ENCODE data around the gene WFDC2.
"Not testable (repeated sequence)": the region's sequence is repeated elsewhere in the genome, so short reads cannot be mapped to it uniquely, and the experiment has no call there.

WFDC2 gene

GRCh38 chr20:45470937-45471336 is 1.4 kb downstream of the WFDC2 start:
- H3K4me3 ChIP-seq (ENCODE audit: low read length), result peak overlapping the region; percentile 52; the same call in 1 of the 2 replicates
- H3K9me2 ChIP-seq (replicated peaks; ENCODE audit: control insufficient read depth, low read length), result no peaks in the 10 kb centered on the region
- no peaks in the 10 kb centered on the region for H3K9me3 ChIP-seq (ENCODE audit: control insufficient read depth, insufficient read depth, low read length)
- H3K36me3 ChIP-seq (ENCODE audit: control insufficient read depth, low read length), result no peaks in the 10 kb centered on the region
- no peaks in the 10 kb centered on the region for H4K20me1 ChIP-seq (ENCODE audit: control insufficient read depth, insufficient read depth, low read depth, low read length)
- H3K4me2 ChIP-seq (ENCODE audit: low read length), result peak overlapping the region; percentile 63
- no peaks in the 10 kb centered on the region for H3K79me2 ChIP-seq (ENCODE audit: control insufficient read depth, low read length)
- no peaks in the 10 kb centered on the region for H3F3A ChIP-seq (ENCODE audit: control insufficient read depth, insufficient read depth)
- peaks cover 45% of the 10 kb centered on the region for H3K27me3 ChIP-seq (ENCODE audit: control insufficient read depth, low read length)
- TF ChIP-seq, protein P1, sequence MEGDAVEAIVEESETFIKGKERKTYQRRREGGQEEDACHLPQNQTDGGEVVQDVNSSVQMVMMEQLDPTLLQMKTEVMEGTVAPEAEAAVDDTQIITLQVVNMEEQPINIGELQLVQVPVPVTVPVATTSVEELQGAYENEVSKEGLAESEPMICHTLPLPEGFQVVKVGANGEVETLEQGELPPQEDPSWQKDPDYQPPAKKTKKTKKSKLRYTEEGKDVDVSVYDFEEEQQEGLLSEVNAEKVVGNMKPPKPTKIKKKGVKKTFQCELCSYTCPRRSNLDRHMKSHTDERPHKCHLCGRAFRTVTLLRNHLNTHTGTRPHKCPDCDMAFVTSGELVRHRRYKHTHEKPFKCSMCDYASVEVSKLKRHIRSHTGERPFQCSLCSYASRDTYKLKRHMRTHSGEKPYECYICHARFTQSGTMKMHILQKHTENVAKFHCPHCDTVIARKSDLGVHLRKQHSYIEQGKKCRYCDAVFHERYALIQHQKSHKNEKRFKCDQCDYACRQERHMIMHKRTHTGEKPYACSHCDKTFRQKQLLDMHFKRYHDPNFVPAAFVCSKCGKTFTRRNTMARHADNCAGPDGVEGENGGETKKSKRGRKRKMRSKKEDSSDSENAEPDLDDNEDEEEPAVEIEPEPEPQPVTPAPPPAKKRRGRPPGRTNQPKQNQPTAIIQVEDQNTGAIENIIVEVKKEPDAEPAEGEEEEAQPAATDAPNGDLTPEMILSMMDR (IDR thresholded peaks at IDR 0.05; ENCODE audit: low read depth, low read length, poor library complexity, severe bottlenecking), result no peak
- TF ChIP-seq EZH2phosphoT487 (IDR thresholded peaks at IDR 0.05; ENCODE audit: borderline replicate concordance, low read length), result peak; percentile 78; the same call in 1 of the 2 replicates
- H3K4me1 ChIP-seq (ENCODE audit: control insufficient read depth, low read length), result peaks cover 12% of the 10 kb centered on the region
- no peak overlapping the region for H3K27ac ChIP-seq (ENCODE audit: low read depth, low read length)

DNA sequence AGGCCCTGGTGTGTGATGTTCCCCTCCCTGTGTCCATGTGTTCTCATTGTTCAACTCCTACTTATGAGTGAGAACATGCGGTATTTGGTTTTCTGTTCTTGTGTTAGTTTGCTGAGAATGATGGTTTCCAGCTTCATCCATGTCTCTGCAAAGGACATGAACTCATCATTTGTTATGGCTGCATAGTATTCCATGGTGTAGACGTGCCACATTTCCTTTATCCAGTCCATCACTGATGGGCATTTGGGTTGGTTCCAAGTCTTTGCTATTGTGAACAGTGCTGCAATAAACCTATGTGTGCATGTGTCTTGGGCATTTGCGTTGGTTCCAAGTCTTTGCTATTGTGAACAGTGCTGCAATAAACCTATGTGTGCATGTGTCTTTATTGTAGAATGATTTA is 2.7 kb downstream of the WFDC2 start:
- H3K27ac ChIP-seq (ENCODE audit: low read depth, low read length); H3K79me2 ChIP-seq (ENCODE audit: control insufficient read depth, low read length): not testable (repeated sequence)

GRCh38 chr20:45477530-45478148 is 8.1 kb downstream of the WFDC2 start:
- not testable (repeated sequence) for H3K27ac ChIP-seq (ENCODE audit: low read depth, low read length); H3K79me2 ChIP-seq (ENCODE audit: control insufficient read depth, low read length); H3K4me2 ChIP-seq (ENCODE audit: low read length); H3F3A ChIP-seq (ENCODE audit: control insufficient read depth, insufficient read depth); H4K20me1 ChIP-seq (ENCODE audit: control insufficient read depth, insufficient read depth, low read depth, low read length); H3K4me1 ChIP-seq (ENCODE audit: control insufficient read depth, low read length); H3K36me3 ChIP-seq (ENCODE audit: control insufficient read depth, low read length); H3K9me3 ChIP-seq (ENCODE audit: control insufficient read depth, insufficient read depth, low read length); H3K4me3 ChIP-seq (ENCODE audit: low read length); H3K9me2 ChIP-seq (replicated peaks; ENCODE audit: control insufficient read depth, low read length)
- H3K27me3 ChIP-seq (ENCODE audit: control insufficient read depth, low read length), result peaks cover 15% of the 10 kb centered on the region; the same call in 1 of the 2 replicates

More for the DNA sequence above, 2.7 kb downstream of the WFDC2 start:
- Histone ChIP-seq H3K4me1 (ENCODE audit: control insufficient read depth, low read length) (peaks cover 12% of the 10 kb centered on the region), H3K27me3 (ENCODE audit: control insufficient read depth, low read length) (peaks cover 40% of the 10 kb centered on the region)
- H3K4me3 ChIP-seq (ENCODE audit: low read length); H3K36me3 ChIP-seq (ENCODE audit: control insufficient read depth, low read length); H3K4me2 ChIP-seq (ENCODE audit: low read length); H3K9me2 ChIP-seq (replicated peaks; ENCODE audit: control insufficient read depth, low read length); H4K20me1 ChIP-seq (ENCODE audit: control insufficient read depth, insufficient read depth, low read depth, low read length); H3F3A ChIP-seq (ENCODE audit: control insufficient read depth, insufficient read depth); H3K9me3 ChIP-seq (ENCODE audit: control insufficient read depth, insufficient read depth, low read length): not testable (repeated sequence)

DNA sequence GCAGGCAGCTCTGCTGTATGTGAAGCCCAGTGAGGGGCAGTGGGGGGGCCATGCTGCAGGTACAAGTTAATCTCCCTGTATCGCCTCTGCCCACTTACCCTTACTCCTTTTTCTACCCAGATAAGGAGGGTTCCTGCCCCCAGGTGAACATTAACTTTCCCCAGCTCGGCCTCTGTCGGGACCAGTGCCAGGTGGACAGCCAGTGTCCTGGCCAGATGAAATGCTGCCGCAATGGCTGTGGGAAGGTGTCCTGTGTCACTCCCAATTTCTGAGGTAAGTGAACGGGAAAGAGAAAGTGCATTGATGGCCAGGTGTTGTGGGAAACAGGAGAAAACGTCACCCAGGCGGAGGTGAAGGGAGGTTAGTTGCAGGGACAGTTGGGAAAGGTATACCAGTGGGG is 10.3 kb downstream of the WFDC2 start:
- Histone ChIP-seq H4K20me1 (ENCODE audit: control insufficient read depth, insufficient read depth, low read depth, low read length) (no peaks in the 10 kb centered on the region), H3K27me3 (ENCODE audit: control insufficient read depth, low read length) (peaks cover 28% of the 10 kb centered on the region), H3K9me2 (replicated peaks; ENCODE audit: control insufficient read depth, low read length) (no peaks in the 10 kb centered on the region), H3K79me2 (ENCODE audit: control insufficient read depth, low read length) (no peaks in the 10 kb centered on the region), H3F3A (ENCODE audit: control insufficient read depth, insufficient read depth) (no peaks in the 10 kb centered on the region), H3K4me2 (ENCODE audit: low read length) (no peak overlapping the region), H3K36me3 (ENCODE audit: control insufficient read depth, low read length) (no peaks in the 10 kb centered on the region), H3K4me3 (ENCODE audit: low read length) (no peak overlapping the region), H3K4me1 (ENCODE audit: control insufficient read depth, low read length) (no peaks in the 10 kb centered on the region), H3K9me3 (ENCODE audit: control insufficient read depth, insufficient read depth, low read length) (no peaks in the 10 kb centered on the region), H3K27ac (ENCODE audit: low read depth, low read length) (no peak overlapping the region)
- no peak for TF ChIP-seq EZH2phosphoT487 (IDR thresholded peaks at IDR 0.05; ENCODE audit: borderline replicate concordance, low read length)
- TF ChIP-seq, protein P1 (IDR thresholded peaks at IDR 0.05; ENCODE audit: low read depth, low read length, poor library complexity, severe bottlenecking), result no peak
